ENCODE measurements around the gene MAMDC2.

DNA sequence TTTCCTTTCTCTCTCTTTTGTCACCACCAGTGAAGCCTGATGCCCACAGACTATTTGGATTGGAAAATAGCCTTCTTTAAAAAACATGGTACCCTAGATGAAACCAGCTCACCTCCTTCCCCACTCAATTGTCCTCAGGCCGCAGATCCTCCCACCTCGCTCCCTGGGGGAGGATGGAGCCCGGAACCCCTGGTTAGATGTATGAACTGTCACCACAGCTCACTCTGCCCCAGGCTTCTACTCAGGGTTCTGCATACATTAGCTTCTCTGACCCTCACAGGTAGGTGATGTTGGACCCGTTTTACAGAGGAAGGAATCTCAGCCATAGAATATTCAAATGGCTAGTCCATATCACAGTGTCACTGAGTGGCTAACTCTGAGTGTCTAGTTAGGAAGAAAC is 1.8 kb downstream of the MAMDC2 start:
- no peak for TF ChIP-seq SAP30 (IDR thresholded peaks at IDR 0.05; ENCODE audit: insufficient read depth, insufficient replicate concordance, low read length)
- no peak for TF ChIP-seq RAD21 (IDR thresholded peaks at IDR 0.05 in 1 of 2, conservative IDR thresholded peaks at IDR 0.05 in 1 of 2; ENCODE audit: low read depth in 2 of 2, low read length in 2 of 2)
- TF ChIP-seq, protein P1, sequence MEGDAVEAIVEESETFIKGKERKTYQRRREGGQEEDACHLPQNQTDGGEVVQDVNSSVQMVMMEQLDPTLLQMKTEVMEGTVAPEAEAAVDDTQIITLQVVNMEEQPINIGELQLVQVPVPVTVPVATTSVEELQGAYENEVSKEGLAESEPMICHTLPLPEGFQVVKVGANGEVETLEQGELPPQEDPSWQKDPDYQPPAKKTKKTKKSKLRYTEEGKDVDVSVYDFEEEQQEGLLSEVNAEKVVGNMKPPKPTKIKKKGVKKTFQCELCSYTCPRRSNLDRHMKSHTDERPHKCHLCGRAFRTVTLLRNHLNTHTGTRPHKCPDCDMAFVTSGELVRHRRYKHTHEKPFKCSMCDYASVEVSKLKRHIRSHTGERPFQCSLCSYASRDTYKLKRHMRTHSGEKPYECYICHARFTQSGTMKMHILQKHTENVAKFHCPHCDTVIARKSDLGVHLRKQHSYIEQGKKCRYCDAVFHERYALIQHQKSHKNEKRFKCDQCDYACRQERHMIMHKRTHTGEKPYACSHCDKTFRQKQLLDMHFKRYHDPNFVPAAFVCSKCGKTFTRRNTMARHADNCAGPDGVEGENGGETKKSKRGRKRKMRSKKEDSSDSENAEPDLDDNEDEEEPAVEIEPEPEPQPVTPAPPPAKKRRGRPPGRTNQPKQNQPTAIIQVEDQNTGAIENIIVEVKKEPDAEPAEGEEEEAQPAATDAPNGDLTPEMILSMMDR (IDR thresholded peaks at IDR 0.05; ENCODE audit: control extremely low read depth in 1 of 3, insufficient read depth in 1 of 3, low read depth in 1 of 3, low read length in 3 of 3): no peak
- no peak for TF ChIP-seq TAF7 (optimal IDR thresholded peaks at IDR 0.05; ENCODE audit: borderline replicate concordance, low read depth, low read length)
- TF ChIP-seq, protein P2, sequence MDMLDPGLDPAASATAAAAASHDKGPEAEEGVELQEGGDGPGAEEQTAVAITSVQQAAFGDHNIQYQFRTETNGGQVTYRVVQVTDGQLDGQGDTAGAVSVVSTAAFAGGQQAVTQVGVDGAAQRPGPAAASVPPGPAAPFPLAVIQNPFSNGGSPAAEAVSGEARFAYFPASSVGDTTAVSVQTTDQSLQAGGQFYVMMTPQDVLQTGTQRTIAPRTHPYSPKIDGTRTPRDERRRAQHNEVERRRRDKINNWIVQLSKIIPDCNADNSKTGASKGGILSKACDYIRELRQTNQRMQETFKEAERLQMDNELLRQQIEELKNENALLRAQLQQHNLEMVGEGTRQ (IDR thresholded peaks at IDR 0.05; ENCODE audit: low read length): no peak
- no peak for TF ChIP-seq TCF12 (IDR thresholded peaks at IDR 0.05; ENCODE audit: low read depth, low read length)
- TF ChIP-seq SP1 (IDR thresholded peaks at IDR 0.05; ENCODE audit: low read depth, low read length): no peak
- TF ChIP-seq GTF2F1 (IDR thresholded peaks at IDR 0.05; ENCODE audit: borderline replicate concordance, low read depth, low read length): no peak
- no peak for TF ChIP-seq EZH2 (IDR thresholded peaks at IDR 0.05; ENCODE audit: low read depth, low read length, severe bottlenecking)
- TF ChIP-seq POU5F1 (IDR thresholded peaks at IDR 0.05; ENCODE audit: low read depth, low read length): no peak
- TF ChIP-seq, protein P3, sequence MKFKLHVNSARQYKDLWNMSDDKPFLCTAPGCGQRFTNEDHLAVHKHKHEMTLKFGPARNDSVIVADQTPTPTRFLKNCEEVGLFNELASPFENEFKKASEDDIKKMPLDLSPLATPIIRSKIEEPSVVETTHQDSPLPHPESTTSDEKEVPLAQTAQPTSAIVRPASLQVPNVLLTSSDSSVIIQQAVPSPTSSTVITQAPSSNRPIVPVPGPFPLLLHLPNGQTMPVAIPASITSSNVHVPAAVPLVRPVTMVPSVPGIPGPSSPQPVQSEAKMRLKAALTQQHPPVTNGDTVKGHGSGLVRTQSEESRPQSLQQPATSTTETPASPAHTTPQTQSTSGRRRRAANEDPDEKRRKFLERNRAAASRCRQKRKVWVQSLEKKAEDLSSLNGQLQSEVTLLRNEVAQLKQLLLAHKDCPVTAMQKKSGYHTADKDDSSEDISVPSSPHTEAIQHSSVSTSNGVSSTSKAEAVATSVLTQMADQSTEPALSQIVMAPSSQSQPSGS (IDR thresholded peaks at IDR 0.05; ENCODE audit: low read length): no peak
- no peak for TF ChIP-seq EGR1 (IDR thresholded peaks at IDR 0.05; ENCODE audit: borderline replicate concordance, low read depth, low read length)

All from H1 (cell line).